Measurements from ENCODE around the gene SGTA.
"Not testable (repeated sequence)": the region's sequence is repeated elsewhere in the genome, so short reads cannot be mapped to it uniquely, and the experiment has no call there.

The SGTA gene

GRCh38 chr19:2795827-2796658 is 13.0 kb upstream of the SGTA start:
- no peak for DNase-seq (ENCODE audit: low read depth in 2 of 2)

GRCh38 chr19:2793577-2793976 is 10.5 kb upstream of the SGTA start:
- DNase-seq (ENCODE audit: low read depth in 2 of 2) = no peak

- DNase-seq (ENCODE audit: low read depth in 2 of 2) = no peak
Measured at GRCh38 chr19:2793126-2793525, 10.1 kb upstream of the SGTA start.

- not testable (repeated sequence) for DNase-seq (ENCODE audit: low read depth in 2 of 2)
Measured at GRCh38 chr19:2792666-2793065, 9.6 kb upstream of the SGTA start.

- no peak for DNase-seq (ENCODE audit: low read depth in 2 of 2)
Measured at GRCh38 chr19:2791876-2792275, 8.8 kb upstream of the SGTA start.

- no peak for DNase-seq (ENCODE audit: low read depth in 2 of 2)
Measured at GRCh38 chr19:2791440-2791839, 8.4 kb upstream of the SGTA start.

- DNase-seq (ENCODE audit: low read depth in 2 of 2) = no peak
Measured at GRCh38 chr19:2790557-2791271, 7.6 kb upstream of the SGTA start.

- DNase-seq (ENCODE audit: low read depth in 2 of 2) = no peak
Measured at GRCh38 chr19:2790194-2790556, 7.1 kb upstream of the SGTA start.

- DNase-seq (ENCODE audit: low read depth in 2 of 2) = no peak
Measured at GRCh38 chr19:2788237-2788636, 5.2 kb upstream of the SGTA start.

- DNase-seq (ENCODE audit: low read depth in 2 of 2) = no peak
Measured at GRCh38 chr19:2787115-2787514, 4.0 kb upstream of the SGTA start.

GRCh38 chr19:2785244-2785997 is 2.3 kb upstream of the SGTA start, which contains the start of gene THOP1:
TSS of gene THOP1 (plus strand) at chr19:2785503. CDS start at chr19:2785663, 160 bp downstream.
- peak; percentile 96 to 97 for DNase-seq (ENCODE audit: low read depth in 2 of 2)

GRCh38 chr19:2783781-2784145 is 690 bp upstream of the SGTA start:
- DNase-seq (ENCODE audit: low read depth in 2 of 2) = no peak

GRCh38 chr19:2782329-2782935 is 641 bp downstream of the SGTA start:
- DNase-seq (ENCODE audit: low read depth in 2 of 2) = no peak

- no peak for DNase-seq (ENCODE audit: low read depth in 2 of 2)
Measured at GRCh38 chr19:2780284-2780683, 2.8 kb downstream of the SGTA start.

- no peak for DNase-seq (ENCODE audit: low read depth in 2 of 2)
Measured at GRCh38 chr19:2779121-2779740, 3.8 kb downstream of the SGTA start.

GRCh38 chr19:2777952-2778683 is 5.0 kb downstream of the SGTA start:
- no peak for DNase-seq (ENCODE audit: low read depth in 2 of 2)

GRCh38 chr19:2775556-2776430 is 7.3 kb downstream of the SGTA start:
- no peak for DNase-seq (ENCODE audit: low read depth in 2 of 2)

- DNase-seq (ENCODE audit: low read depth in 2 of 2) = no peak
Measured at GRCh38 chr19:2774953-2775555, 8.0 kb downstream of the SGTA start.

- no peak for DNase-seq (ENCODE audit: low read depth in 2 of 2)
Measured at GRCh38 chr19:2774083-2774679, 8.9 kb downstream of the SGTA start.

All from fibroblast of skin of left biceps (primary cell).